Motor neuron (in vitro differentiated cells): ENCODE results near the gene SRR. TPM values are rescaled to one million over a fixed set of nuclear protein-coding genes. Genes with fewer than 3 reads are reported as not detected.
"Not testable (repeated sequence)": the region's sequence is repeated elsewhere in the genome, so short reads cannot be mapped to it uniquely, and the experiment has no call there.

ENCODE experiments used
- ATAC-seq, 8 experiments: fragments of 200-7000 bp; cut with Tn5 transposase; replicated peaks in 6 of 8; 2 replicates each; pipeline ENCODE4 v1.8.0; 2021; ENCODE audit warnings: mild to moderate bottlenecking in 8 of 8, moderate library complexity in 8 of 8
- H3K27ac ChIP-seq, 2 donors: fragments of 250-450 bp; sonication (Bioruptor Pico); 2 replicates each; pipeline ENCODE4 v1.9.0; 2021; ENCODE audit warnings: antibody characterized with exemption in 2 of 2, mild to moderate bottlenecking in 2 of 2, moderate library complexity in 1 of 2
- H3K4me1 ChIP-seq, 2 donors: fragments of 250-450 bp; sonication (Bioruptor Pico); replicated peaks in 1 of 2; 2 replicates each; pipeline ENCODE4 v1.6.1; 2021; ENCODE audit warnings: antibody characterized with exemption in 2 of 2, mild to moderate bottlenecking in 2 of 2, moderate library complexity in 1 of 2
- H3K4me3 ChIP-seq, 5 donors: fragments of 250-450 bp; sonication (Bioruptor Pico); 2 replicates each; pipeline ENCODE4 v1.9.0; 2021; ENCODE audit warnings: antibody characterized with exemption in 5 of 5, mild to moderate bottlenecking in 5 of 5, moderate library complexity in 4 of 5
- WGBS, 10 experiments: fragments of 450-650 bp; shearing (Covaris generic); methylation state at CpG; one replicate each; pipeline ENCODE4 v1.0.0; 2022; 5-methylcytosine and 5-hydroxymethylcytosine counted together
- in situ Hi-C, 9 experiments: fragments of 400-800 bp; cut with MboI; loops; one replicate each; pipeline ENCODE4 v1.15.0; 2021; ENCODE audit warnings: low sequenced_read_pairs in 9 of 9, low pct_unique_long_range_greater_than_20kb in 2 of 9; ENCODE audit not compliant: unreplicated experiment in 9 of 9
- total RNA-seq, 8 experiments: library from RNA; unstranded; fragments of 300-600 nt; gene quantifications; 2 replicates each; pipeline versions ENCODE4 v1.2.3 to v1.2.4, GENCODE V29; 2022

The SRR gene, protein sequence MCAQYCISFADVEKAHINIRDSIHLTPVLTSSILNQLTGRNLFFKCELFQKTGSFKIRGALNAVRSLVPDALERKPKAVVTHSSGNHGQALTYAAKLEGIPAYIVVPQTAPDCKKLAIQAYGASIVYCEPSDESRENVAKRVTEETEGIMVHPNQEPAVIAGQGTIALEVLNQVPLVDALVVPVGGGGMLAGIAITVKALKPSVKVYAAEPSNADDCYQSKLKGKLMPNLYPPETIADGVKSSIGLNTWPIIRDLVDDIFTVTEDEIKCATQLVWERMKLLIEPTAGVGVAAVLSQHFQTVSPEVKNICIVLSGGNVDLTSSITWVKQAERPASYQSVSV
- total RNA-seq, result 10 to 100 TPM in 5 of 8 experiments, 1 to 10 TPM in 3; 4.9 to 24.0 (median 10.6) TPM

DNA sequence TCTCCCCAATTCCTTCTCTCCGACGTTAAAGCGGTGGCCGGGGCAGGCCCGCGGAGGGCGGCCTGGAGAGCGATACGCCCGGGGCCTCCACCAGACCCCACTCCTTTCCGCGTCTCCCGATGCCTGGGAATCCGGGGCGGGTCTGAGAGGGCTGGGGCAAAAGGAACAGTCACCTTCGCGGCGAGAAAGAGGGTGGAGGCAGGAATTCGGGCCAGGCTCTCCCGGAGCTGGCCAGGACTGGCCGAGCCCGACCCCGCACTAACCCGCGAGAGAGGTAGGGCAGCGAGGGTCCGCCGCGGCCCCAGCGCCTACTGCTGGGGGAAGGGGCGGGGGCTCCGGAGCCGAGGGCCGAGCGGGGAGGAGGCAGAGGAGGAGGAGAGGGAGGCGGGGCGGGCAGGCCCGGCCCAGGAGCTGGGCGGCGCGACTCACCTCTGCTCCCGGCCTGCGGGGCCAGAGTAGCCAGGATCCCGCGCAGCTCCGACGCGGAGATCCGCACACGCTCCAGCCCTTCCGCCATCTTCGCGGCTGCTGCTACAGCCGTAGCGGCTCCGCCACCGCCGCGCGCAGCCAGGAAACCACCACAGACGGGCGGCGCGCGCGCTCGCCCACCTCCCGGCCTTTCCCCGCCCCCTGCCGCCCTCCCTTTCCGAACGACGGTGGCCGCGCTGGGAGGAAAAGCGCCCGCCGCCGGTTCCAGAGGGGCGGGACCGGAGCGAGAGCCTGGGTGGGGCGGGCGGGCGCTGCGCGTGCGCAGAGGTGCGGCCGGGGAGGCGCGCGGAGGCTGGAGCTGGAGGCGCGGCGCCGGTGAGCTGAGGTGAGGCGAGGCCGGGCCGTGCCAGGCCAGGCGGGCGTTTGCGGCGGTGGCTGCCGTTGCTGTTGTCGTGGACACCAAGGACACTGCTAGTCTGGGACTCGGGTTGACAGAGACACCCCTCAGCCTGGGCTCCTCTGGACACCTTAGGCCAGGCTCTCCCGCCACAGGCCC, at the start of gene SRR, which contains the start of gene SMG6:
Gene SRR, plus strand, starts transcription at position 747 of the 985 bp plus-strand sequence. CDS start 11,611 bp downstream, outside the sequence.
Gene SMG6, minus strand, starts transcription at position 582 of the 985 bp plus-strand sequence. Its CDS starts 65 bp downstream, at position 517.
- peaks cover 8 to 11% of the 10 kb centered on the region in 2 donors for H3K4me1 ChIP-seq
- in situ Hi-C loops, result no loop called here
- 0 to 10% methylated on average over 1 to 2 of the region's 108 CpGs; no CpG with 5 or more reads in 8 of the 10 experiments for WGBS, 10 experiments
- ATAC-seq, result peak; percentile 81 to 91 (median 90)
- H3K27ac ChIP-seq, result peak within 1 kb of the TSS; percentile 93 to 94
- H3K4me3 ChIP-seq, result peak within 1 kb of the TSS; percentile 65 to 90 (median 75)

- H3K4me3 ChIP-seq, H3K4me1 ChIP-seq, H3K27ac ChIP-seq, ATAC-seq: not testable (repeated sequence)
- 88 to 100% (median 98%) methylated on average over 3 to 7 of the region's 8 CpGs; no CpG with 5 or more reads in 3 of the 10 experiments for WGBS, 10 experiments
- in situ Hi-C loops, result loop anchor here in 1 of 9 experiments (25.0 kb wide), 1 partner anchor 372 kb away; no protein-coding TSS in a partner anchor
Observed at GRCh38 chr17:2258830-2259229, 44.9 kb upstream of the SRR start.

DNA sequence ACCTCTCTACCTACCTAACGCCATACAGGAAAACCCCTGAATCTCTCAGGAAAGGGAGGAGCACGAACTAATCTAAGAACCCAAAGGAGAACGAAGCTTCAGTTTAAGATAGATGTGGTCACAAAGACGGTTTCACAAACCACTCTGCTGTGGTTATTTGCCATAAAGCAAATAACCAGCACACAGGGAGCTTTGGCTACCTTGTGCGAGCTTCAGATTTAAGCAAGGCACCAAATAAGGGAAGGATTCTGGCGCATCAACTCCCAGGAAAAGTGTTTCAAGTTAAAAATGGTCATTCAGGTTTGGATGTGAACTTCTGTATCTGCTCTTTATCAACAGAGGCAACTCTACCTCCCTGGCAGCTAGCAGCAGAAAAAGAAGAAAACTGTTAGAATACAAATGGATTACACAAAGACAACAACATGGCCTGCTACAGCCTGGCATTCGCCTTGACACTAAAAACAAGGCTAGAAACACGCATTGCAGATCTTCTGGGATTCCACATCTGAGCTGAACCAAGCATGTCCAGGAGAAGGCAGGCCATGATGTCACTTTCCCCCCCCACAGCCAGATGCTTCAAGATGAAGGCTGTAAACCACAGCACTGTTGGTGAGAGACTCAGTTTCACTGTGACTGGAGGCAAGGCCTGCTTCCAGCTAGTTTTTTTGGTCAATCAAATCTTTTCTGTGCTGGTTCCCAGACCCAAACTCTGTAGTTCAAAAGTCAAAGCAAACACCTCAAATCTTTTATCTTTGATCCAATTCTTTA, 43.8 kb upstream of the SRR start:
- WGBS, 10 experiments, result 69 to 100% (median 89%) methylated on average over 2 to 8 of the region's 8 CpGs; no CpG with 5 or more reads in 1 of the 10 experiments
- ATAC-seq, result peak in 2 of 8 experiments; percentile 24 to 35
- no peak overlapping the region for H3K4me3 ChIP-seq
- in situ Hi-C loops, result loop anchor here in 1 of 9 experiments (25.0 kb wide), 1 partner anchor 373 kb away; no protein-coding TSS in a partner anchor
- no peak overlapping the region for H3K27ac ChIP-seq
- H3K4me1 ChIP-seq, result no peaks in the 10 kb centered on the region

DNA sequence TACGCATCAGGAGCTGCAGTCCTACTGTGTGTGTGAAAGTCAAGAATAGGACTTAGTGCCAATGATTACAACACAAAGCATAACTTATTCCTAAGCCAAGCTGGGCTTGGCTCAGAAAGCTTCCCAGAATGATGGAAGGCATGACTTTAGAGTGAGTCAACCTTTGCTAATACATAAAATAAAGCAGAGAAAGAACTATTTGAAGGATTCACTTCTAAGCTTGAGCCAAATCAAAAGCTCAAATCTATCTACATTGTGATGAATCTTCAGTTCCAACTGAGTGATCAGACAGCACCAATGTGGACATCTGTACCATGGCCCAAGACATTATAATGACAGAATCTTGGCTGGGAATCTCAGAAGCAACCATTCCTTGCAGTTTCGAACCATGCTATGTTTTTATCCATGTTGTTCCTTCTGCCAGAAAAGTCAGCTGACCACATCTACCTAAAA, 41.6 kb upstream of the SRR start:
- 14 to 100% (median 92%) methylated on average over 1 to 2 of the region's 2 CpGs; no CpG with 5 or more reads in 1 of the 10 experiments for WGBS, 10 experiments
- Histone ChIP-seq H3K4me3 (no peak overlapping the region), H3K27ac (no peak overlapping the region), H3K4me1 (no peaks in the 10 kb centered on the region)
- in situ Hi-C loops, result loop anchor here in 1 of 9 experiments (25.0 kb wide), 1 partner anchor 375 kb away; no protein-coding TSS in a partner anchor
- ATAC-seq, result peak in 2 of 8 experiments; percentile 96 to 98

DNA sequence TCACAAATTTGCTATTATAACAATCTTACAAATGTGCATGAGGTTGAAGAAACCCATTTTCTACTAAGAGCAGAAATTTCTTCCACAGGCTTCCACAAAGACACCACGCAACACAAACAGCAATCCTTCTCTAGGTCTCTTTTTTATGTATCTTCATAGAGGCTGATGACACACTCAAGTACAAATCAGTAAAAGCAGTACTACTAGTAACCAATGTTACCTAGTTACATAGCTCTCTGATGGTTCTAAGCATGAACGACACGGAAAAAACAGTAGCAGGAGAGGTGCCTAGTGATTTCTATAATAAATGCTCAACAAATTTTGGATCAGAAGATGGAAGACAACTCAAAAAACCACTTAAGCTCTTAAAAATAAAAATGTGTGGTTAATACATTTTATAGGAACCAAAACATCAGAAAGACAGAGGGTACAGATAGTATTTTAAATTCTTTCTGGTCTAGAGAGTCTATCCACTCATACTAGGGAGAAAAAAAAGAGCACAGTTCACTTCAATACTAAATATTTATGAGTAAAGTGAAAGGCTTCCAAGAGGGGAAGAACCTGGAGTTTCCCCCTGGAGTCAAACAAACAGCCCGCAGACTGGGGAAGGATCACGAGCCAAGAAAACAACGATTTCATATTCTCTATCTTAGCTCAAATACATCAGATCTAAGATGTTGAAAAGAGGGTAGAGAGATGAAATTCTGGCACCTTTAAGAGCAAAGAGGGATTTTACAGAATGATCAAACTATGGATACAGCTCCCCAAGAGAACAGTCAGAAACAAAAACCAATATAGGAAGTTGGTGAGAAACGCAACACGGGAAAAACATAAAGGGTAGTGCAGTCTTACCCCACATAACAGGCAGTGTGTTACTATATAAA, 40.3 kb upstream of the SRR start:
- 46 to 100% (median 92%) methylated on average over 1 to 8 of the region's 8 CpGs for WGBS, 10 experiments
- no peak for ATAC-seq
- Histone ChIP-seq H3K4me1 (no peaks in the 10 kb centered on the region), H3K27ac (no peak overlapping the region), H3K4me3 (no peak overlapping the region)
- in situ Hi-C loops, result loop anchor here in 1 of 9 experiments (25.0 kb wide), 1 partner anchor 376 kb away; no protein-coding TSS in a partner anchor

DNA sequence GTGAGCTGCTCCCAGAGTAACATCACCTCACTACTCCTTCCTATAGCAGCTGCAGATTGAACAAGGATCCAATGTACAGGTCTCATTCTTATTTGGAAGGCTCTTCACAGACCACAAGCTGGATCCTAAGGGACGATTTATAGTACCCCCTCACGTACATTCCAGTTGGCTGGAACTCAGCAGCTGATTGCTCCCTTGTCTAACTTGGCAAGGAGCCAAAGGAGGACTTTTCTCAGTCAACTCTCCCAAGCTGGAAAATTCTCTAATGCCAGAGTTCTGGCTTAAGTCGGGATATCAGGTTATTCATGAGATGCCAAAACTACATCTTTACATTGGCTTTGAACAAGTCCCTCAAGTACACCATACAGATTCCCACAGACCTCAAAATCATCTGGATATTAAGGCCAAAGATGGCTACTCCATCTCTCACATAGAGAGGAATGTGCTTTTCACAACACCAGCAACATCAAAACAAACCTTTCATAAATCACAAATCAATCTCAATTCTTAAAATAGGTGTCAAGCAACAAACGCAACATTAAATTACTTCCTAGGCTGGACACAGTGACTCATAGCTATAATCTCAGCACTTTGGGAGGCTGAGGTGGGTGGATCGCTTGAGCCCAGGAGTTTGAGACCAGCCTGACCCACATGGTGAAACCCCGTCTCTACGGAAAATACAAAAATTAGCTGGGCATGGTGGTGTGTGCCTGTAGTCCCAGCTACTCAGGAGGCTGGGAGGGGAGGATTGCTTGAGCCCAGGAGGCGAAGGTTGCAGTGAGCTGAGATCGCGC, 39.5 kb upstream of the SRR start:
- no peaks in the 10 kb centered on the region for H3K4me1 ChIP-seq
- in situ Hi-C loops, result loop anchor here in 1 of 9 experiments (25.0 kb wide), 1 partner anchor 377 kb away; no protein-coding TSS in a partner anchor
- ATAC-seq, result peak in 1 of 8 experiments; percentile 19
- 64 to 100% (median 92%) methylated on average over 1 to 6 of the region's 10 CpGs; no CpG with 5 or more reads in 3 of the 10 experiments for WGBS, 10 experiments
- H3K4me3 ChIP-seq, result no peak overlapping the region
- H3K27ac ChIP-seq, result no peak overlapping the region

DNA sequence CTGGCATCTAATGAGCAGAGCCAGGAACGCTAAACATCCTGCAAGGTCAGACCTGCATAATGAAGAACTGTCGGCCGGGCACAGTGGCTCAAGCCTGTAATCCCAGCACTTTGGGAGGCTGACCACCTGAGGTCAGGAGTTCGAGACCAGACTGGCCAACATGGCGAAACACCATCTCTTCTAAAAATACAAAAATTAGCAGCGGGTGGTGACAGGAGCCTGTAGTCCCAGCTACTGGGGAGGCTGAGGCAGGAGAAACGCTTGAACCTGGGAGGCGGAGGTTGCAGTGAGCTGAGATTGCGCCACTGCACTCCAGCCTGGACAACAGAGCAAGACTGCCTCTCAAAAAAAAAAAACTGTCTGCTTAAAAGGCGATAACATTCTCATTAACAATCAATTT, 38.6 kb upstream of the SRR start:
- WGBS, 10 experiments, result 91 to 100% (median 95%) methylated on average over 1 to 8 of the region's 10 CpGs; no CpG with 5 or more reads in 1 of the 10 experiments
- H3K4me3 ChIP-seq, H3K4me1 ChIP-seq, H3K27ac ChIP-seq, ATAC-seq: not testable (repeated sequence)
- in situ Hi-C loops, result loop anchor here in 1 of 9 experiments (25.0 kb wide), 1 partner anchor 378 kb away; no protein-coding TSS in a partner anchor

- 67 to 100% (median 96%) methylated on average over 1 to 11 of the region's 13 CpGs; no CpG with 5 or more reads in 1 of the 10 experiments for WGBS, 10 experiments
- Histone ChIP-seq H3K27ac (no peak overlapping the region), H3K4me1 (no peaks in the 10 kb centered on the region), H3K4me3 (no peak overlapping the region)
- in situ Hi-C loops, result loop anchor here in 1 of 9 experiments (25.0 kb wide), 1 partner anchor 379 kb away; no protein-coding TSS in a partner anchor
- ATAC-seq, result no peak
Observed at GRCh38 chr17:2266045-2266864, 37.5 kb upstream of the SRR start.

DNA sequence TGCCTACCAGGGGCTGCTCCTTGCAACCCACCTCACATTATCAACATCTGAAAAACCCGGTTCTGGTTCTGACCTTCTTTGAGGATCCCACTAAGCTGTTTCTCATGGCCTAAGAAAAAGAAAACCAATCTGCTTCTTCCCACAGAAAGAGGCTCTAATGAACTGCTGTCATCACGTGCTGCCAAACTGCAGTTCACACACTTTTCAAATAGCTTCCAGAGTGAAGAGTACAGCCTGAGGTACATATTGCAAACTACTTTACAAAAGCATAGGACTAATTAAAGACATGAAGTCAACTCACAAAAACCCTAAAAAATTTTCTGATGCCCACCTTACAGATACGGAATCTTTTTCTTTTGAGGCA, 36.9 kb upstream of the SRR start:
- Histone ChIP-seq H3K4me3 (no peak overlapping the region), H3K27ac (no peak overlapping the region), H3K4me1 (no peaks in the 10 kb centered on the region)
- no peak for ATAC-seq
- in situ Hi-C loops, result loop anchor here in 1 of 9 experiments (25.0 kb wide), 1 partner anchor 380 kb away; no protein-coding TSS in a partner anchor
- 67 to 100% (median 86%) methylated on average over 1 to 3 of the region's 3 CpGs; no CpG with 5 or more reads in 2 of the 10 experiments for WGBS, 10 experiments

DNA sequence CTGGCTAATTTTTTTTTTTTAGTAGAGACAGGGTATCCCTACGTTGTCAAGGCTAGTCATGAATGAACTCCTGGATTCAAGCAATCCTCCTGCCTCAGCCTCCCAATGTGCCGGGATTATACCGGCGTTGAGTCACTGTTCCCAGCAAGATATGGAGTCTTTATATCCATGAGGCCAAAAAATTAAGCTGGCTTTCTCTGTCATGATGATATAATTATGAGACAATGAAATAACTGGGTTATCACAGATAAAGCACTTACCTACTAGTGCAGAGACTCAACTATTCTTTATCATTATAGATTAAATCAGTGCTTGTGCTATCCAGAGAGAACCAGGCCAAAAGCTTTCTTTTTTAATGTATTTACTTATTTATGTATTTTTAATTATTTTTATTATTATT, 36.4 kb upstream of the SRR start:
- WGBS, 10 experiments, result 0 to 100% (median 95%) methylated on average over 1 to 4 of the region's 4 CpGs; no CpG with 5 or more reads in 2 of the 10 experiments
- no peak for ATAC-seq
- no peaks in the 10 kb centered on the region for H3K4me1 ChIP-seq
- no peak overlapping the region for H3K27ac ChIP-seq
- no peak overlapping the region for H3K4me3 ChIP-seq
- in situ Hi-C loops, result loop anchor here in 1 of 9 experiments (25.0 kb wide), 1 partner anchor 380 kb away; no protein-coding TSS in a partner anchor
